Smooth muscle cell of the brain vasculature (primary cell): ENCODE data around the gene UNC5B.

Experiments used
- DNase-seq: peaks from one replicate; pipeline ENCODE4 v3.0.0-alpha.2; 2012; ENCODE audit warnings: low read depth, low spot score

UNC5B gene

DNA sequence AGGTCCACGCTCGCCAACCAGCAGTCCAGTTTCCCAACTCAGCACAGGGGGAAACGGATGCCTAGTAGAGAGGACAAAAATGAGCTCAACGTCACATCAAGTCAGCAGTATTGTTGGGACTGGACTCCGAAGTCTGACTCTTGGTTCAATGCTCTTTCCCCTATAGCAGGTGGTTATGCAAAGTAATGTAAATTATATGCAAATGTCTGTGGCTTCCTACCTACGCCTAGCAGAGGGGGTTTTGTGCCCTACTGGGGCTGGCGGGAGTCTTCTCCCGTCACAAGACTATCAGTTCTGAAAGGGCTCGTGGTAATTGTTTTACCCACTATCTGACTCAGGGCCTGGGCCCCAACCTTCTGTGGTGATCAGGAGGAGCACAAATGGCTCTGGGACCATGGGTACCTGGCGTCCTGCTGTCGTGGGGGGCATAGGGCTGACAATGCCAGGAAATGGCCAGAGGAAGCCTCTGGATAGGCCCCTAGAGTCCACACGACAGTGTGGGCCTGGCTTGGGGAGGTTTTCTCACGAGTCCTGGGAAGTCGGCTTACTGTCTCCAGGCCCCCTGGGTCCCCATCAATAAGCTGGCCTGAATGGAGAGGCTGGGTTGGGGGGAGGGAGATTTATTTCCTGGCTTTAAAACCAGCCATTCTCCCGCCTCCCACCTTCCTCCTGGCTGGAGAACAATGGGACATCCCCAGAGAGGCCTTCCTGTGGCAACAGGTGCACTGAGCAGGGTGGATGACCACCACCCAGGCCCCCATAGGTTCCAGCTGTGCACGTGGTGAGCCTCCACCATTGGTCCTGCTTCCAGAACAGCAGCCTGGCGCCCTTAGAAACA lies 41.8 kb downstream of the UNC5B start:
- DNase-seq: no peak

DNA sequence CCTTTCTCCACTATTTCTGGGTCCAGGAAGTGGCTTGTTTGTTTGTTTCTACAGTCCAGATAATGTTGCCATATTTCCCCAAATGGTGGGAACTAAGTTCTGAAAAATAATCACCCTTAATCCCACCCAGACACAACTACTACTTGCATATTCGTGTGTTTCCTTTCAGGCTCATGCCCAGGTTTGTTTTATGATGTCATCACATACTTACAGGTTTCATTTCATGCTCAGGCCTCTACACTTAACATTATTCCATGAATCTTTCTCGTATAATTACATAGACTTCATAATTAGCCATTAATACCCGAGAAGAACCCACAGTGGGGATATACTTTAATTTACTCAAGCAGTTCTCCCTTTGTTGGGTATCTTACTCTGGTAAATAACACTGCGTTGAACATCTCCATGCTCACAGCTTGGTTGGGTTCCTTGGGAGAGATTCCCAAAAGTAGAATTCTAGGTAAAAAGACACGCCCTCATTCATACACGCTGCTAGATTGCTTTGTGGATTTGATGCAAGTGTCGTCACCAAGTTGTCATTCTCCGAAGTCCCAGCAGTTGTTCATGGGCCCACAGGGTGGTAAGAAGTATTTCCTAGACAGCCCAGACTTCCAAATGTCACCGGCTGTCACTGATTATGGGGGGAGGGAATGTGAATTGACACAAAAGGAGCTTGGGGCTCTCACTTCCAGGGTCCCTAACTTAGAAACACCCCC lies 42.6 kb downstream of the UNC5B start:
- DNase-seq: no peak

DNA sequence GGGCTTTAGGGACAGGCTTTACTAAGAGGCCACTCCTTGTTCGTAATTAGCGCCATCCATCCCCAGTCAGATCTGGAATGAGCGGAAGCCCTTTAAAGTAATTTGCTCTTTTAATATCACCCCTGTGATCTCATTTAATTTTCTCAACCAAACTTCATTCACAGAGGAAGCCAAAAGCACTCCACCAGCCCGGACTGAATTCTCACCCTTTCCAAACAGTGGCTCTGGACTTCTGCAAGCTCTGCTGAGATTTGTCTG lies 43.1 kb downstream of the UNC5B start:
- no peak for DNase-seq

DNA sequence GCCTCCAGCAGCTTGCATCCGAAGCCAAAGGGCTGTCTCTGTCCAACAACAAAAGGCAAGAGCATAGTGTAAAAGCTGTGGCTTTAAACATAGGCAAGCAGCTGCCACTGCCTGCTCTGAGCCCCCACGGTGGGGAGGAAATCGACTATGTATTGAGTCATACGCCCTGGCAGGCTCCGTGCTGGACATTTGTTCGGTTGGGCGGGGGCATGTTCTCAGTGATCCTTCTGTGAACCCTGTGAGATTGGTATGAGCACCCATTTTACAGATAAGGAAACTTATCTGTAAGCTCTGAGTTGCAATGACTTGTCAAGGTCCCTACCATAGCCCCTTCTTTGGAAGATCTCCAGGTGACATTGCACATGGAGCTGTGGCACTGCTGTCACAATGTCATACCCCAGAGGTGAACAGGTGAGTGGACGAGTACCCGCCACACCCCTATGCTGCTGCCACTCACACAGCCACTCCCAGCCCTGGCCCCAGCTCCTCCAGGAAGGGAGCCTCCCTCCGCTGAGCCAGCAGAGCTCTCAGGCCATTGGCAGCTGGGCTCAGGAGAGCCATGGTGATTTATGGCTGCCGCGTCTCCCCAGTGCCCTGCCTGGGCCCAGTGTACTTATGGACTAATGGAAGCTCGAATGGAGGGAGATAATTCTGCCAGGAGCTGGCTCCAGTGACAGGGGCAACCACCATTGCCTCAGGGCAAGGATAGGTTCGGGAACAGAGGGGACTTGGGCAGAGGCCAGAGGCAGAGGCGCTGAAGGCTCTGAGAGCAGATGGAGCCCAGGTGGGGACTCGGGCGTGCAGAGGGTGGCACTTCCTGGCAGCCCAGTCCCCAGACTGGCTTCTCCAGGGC lies 43.7 kb downstream of the UNC5B start:
- no peak for DNase-seq

DNA sequence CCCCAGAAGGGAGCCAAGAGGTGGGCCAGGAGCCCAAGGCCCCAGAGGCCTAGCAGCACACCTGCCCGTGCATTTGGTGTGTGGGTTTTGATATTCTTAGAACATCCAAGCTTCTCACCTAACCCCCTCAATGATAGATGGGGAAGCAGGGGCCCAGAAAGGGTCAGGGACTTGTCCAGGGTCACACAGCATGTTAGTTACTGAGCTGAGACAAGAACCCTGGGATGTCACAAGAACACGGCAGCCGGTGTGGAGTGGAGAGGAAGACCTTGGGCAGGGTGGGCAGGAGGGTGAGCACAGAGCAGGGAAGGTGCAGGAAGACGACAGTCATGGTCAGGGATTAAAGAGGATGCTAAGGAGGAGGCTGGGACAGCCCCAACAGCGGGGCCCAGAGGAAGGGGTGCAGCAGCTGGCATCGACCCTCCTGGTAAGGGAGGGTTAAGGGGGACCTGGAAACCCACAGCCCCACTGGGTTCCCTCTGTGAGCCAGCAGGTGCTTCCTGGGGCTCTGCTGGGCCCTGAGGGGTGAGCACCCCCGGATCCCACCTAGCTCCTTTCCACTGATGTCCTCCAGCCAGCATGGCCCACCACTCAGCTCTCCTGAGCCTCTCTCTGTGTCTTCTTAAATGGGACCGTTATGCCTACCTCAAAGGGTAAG lies 44.4 kb downstream of the UNC5B start:
- DNase-seq: no peak

DNA sequence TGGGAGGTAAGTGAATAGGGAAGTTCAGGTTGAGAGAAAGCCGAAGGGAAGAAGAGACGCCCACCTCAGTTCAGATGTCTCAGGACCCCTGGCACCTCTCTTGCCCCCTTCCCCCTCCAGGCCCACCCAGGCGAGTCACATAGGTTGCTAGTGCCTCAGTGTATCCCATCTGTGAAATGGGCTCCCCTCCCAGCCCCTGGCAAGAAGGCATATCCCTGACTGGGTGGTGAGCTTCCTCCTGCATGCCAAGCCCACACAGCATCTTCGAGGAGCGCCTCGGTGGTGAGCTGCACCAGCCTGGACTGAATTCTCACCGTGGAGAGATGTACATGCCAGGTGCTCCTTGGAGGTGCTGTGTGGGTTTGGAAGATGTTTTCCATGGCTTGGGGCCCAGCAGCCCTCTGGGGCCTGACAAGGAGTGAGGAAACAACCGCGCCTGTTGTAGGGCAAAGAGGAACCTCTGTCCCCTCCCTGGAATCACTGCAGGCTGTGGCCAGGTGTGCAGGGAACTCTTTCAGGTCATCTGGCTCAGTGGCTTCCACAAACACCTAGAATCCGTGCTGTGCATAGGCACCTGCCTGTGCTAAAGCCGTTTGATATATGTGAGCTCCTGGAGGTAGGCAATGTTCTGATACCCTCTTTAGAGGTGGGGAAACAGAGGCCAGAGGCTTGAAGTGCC lies 45.1 kb downstream of the UNC5B start:
- DNase-seq: no peak

DNA sequence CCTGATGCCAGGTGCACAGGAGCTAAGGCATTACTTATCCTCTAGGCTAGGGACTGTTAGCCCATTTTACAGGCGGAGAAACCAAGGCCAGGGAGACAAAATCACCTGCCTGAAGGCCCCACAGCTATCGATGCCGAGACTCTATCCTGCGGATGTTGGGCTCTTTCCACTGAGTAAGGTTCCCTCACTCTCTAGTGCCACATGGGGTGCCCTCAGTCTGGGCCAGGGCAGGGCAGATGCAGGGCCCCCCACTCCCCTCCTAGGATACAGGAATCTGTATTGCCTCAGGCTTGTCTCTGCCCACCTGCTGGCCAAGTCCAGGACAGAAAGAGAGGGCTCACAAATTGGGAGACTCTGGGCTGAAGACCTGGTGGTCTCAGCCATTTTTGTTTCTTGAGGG lies 45.7 kb downstream of the UNC5B start:
- DNase-seq: no peak

DNA sequence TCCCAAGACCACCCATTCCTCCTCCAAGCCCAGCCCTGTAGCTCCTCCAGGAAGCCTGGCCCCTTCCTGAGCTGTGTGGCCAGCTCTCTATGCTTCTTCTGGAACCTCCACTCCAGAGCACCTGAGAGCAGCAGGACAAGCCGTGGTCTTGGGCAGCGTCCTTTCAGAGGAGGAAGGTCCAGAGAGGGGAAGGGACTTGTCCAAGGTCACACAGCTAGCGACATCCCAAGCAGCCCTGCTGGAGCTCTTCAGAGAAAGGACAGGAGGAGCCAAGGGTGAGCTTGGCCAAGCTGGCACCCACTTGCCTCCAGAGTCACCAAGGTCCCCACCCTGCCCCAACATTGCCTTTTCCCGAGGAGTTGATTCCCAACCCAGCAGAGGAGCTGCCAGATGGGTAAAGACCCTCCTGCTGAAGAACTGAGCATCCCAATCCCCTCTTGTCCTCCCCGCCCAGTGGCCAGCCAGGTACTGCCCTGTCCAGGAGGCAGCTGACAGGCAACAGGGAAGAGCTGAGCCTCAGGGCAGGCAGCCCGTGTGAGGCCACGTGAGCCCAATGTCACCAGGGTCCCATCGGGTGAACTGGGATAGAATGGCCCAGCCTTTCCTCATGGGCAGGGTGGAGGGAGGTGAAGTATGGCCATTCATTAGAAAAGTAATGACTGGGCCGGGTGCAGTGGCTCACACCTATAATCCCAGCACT lies 46.2 kb downstream of the UNC5B start:
- no peak for DNase-seq

DNA sequence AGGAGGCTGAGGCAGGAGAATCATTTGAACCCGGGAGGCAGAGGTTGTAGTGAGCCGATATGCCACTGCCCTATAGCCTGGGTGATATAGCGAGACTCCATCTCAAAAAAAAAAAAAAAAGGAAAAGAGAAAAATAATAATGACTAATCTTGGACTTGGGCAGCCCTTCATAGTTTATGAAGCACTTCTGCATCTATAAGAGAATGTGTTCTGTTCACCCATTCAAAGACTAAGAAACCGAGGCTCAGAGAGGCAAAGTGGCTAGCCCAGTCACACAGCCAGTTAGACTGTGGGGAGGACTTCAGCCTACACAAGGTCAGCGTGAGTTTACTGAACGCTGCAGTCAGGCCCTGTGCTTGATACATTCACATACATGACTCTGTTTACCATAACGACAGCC lies 46.9 kb downstream of the UNC5B start:
- no peak for DNase-seq

DNA sequence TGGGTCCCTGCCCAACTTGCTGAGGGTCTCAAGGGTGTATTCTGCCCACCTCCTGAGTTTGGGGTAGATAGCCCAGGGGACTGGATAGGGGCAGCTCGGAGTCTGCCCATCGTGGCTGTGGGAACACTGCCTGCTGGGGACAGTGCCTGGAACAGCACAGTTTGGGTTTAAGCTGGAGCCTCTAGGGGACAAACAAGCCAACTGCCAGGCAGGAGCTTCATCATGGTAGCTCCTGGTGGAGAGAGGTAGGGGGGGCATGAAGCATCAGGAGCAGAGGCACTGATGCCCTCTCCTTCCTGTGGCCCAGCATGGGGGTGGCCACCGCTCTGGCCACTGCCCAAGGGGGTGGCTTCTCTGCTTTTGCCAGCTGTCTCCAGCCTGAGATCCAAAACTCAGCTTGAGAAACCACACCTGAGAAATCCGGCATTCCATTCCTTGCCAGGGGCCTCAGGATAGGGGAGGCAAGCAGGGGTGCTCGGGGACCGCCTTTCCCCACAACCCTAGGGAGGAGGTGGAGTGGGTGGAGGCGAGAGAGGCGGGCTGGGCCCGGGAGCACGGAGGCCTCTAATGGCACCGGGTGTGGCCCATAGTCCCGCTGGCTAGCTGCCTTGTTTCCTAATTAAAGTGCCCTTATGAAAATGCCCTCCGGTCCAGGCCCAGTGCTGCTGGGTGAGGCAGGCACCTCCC lies 47.6 kb downstream of the UNC5B start:
- DNase-seq: no peak

DNA sequence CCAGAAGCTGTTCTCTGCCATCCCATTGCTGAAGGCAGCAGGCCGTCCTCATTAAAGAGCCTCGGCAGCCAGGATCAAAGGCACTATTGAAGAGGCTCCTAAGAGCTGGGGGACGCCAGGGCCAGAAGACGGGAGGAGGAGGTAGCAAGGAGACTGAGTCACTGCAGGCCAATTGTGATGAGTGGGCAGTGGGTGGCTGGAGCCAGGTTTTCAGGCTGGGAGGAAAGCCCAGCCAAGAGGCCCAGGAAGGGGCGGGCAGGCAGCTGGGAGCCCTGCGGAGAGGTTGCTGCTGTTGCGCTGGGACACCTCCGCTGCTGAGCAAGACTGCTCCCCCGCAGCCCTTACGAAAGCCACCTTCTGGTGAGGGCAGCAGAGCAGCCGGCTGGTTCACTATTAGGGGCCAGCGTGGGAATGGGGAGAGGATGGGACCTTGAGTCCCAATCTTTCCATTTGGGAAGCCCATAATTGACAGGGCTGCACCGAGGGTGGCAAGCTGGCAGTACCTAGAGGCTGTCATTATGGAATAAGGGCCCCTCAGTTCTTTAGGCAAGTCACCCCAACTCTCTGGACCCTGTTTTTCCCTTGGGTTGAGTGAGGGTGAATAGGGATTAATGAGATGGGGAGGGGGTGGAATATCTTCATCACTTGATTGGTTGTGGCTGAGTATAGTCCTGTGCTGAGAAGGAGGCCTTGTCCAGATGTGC lies 48.4 kb downstream of the UNC5B start:
- no peak for DNase-seq

DNA sequence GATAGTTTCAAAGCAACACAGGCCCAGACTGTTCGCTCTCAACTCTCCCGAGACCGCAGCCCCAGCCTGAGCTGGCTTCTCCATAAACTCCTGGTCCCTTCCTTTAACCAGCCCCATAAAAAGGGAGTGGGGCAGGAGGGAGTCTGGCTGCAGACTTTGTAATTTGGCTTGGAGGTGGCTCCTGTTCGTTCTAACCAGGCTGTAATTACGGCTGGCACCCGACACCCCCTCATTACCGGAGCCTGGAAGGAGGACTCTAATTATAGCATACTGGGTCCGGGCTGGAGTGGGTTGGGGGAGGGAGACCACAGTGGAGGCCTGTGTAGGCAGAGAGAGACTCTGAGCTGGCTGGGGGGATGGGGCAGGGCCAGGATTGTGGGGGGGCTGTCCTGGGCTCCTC lies 49.7 kb downstream of the UNC5B start:
- no peak for DNase-seq

DNA sequence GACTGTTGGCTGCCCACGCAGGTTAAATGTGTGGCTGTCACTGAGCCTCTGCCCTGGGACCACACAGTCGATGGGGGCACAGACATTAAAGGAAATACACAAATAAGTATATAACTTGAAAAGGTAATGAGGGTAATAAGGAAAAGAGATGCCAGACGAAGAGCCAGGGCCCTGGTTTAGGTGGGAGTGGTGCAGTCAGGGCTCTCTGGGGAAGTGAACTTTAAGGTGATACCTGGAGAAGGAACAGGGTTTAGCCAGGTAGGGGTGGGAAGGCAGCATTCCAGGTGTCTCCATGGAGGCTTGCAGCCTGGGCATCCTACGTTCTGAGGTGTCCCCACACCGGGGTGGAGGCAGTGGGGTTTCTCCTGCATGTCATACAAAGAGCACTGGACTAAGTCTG lies 50.4 kb downstream of the UNC5B start:
- no peak for DNase-seq

DNA sequence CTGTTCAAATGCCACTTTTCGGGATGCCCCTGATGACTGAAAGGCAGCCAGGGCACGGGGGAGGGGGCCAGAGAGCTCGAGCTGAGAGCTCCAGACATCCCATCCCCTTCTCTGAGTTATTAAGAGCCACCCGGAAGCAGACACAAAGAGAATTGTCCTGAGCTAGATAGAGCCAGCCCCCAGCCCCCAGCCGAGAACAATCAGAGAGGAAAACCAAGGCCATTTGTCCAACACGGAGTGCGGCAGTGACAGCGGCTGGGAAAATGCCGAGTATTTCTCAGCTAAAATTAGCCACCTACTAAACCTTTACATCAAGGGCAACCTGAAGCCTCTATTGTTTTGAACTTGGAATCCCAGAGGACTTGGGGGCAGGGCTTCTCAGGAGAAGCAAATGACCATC lies 51.0 kb downstream of the UNC5B start:
- no peak for DNase-seq

DNA sequence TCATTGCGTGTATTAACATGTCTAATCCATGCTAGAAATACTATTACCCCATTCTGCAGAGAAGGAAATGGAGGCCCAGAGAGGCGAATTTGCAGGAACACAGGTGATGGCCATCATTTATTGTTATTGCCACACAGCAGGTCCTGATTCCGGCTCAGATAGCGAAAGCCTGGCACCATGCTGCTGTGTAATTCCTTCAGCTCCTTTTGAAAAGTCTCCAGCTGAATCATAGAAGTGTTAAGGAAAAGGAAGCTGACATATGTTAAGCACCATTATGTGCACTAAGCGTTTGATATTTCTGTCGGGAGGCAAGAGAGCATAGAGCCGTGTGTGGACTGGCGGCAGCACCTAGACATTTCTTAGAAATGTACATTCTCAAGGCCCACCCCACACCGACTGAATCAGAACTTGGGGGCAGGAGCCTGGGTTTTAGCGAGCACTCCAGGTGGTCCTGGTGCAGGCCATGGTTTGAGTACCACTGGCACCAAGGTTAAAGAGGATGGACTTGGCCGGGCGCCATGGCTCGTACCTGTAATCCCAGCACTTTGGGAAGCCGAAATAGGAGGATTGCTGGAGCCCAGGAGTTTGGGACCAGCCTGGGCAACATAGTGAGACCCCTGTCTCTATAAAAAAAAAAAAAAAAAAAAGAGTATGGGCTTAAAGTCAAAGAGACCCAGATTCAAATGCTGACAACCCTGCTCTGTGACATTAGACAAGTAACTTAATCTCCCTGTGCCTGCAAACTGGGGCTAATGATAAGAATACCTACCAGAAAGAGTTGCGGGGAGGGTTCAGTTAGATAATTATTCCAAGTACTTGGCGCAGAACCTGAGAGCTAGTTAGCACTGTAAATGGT lies 52.2 kb downstream of the UNC5B start:
- DNase-seq: no peak

DNA sequence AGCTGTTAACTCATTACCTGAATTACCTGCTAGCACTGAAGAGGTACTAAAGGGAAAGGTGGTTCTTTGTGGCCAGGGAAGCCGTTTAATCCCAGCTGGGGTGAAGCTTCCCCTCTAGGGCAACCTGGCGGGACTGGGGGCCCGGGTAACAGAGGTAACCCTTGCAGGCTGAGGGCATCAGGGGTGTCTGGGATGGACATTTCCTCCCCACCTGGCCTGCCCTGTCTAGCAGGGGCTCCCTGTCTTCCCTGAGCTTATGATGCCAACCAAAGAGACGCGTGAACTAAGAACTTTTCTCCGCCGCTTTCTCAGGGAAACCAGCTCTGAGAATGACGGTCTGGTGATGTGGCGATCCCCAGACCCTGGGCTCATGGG lies 52.8 kb downstream of the UNC5B start:
- no peak for DNase-seq

DNA sequence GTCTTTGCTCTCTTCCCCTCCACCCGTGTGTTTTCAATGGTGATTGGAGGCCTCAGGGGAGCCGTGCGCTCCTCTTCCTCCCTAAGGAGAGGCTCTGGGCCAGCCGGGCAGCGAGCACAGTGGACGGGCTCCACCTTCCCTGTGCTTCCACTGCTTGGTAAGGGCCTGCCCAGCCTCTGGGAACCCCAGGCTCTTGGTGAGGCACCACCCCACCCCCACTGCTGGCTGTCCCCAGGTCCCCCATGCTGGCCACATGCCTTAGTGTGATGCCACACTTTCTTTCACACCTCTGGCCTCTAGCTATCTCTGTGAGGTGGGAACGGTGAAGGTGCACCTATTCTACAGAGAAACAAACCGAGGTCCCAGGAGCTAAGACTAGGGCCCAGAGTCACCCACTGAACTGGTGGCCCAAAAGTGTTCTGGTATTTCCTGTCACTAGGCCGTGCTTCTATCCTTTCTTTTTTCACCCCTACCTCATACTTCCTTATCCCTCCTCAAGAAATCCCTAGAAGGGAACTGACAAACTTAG lies 53.3 kb downstream of the UNC5B start:
- no peak for DNase-seq

DNA sequence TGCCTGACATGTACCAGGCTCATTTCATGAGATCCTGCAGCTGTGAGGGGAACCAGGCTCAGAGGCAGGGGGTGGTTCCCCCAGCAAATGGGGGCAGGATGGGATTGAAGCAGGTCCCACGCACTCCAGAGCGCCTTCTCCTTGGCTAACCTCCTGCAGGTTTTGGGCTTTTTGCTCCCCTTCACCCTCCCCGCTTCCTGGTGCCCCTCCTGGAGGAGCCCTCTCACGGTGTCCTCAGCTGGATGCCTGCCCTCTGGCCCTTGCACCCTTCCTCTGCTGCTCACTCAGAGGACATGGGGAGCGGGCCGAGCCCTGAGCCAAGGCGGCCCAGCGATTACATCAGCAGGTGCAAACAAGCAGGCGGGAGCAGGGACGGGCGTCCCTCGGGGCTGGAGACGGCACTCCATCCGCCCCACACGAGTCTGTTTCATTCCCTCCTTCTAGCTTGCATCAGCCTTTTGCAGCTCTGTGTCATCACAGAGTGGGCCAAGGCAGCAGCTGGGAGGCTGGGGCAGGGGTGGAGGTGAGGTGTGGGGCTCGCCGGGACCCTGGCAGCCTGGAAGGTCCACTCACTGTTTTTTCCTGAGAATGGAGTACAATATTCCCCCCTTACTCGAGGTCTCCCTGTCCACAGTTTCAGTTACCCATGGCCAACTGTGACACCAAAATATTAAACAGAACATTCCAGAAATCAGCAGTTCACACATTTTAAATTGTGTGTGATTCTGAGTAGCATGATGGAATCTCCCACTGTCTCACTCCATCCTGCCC lies 54.0 kb downstream of the UNC5B start:
- DNase-seq: no peak
